Gastrocnemius medialis (tissue), 4 donors: Measurements from ENCODE around the gene TCF4.

Source experiments
- POLR2A ChIP-seq, 2 donors: fragments of 450-650 bp; IDR thresholded peaks; one replicate each; pipeline ENCODE4 v1.6.1; 2017; ENCODE audit warnings: antibody characterized with exemption in 2 of 2, mild to moderate bottlenecking in 2 of 2, moderate library complexity in 2 of 2
- TF ChIP-seq, protein P1 (sequence below), 5 experiments: fragments of 450-650 bp in 3 of 5; fragments of 200-600 bp in 2 of 5; sonication (generic) in 2 of 5; IDR thresholded peaks in 4 of 5; conservative IDR thresholded peaks in 1 of 5; 1 replicate in 4 of 5; 2 replicates in 1 of 5; pipeline ENCODE4 v1.5.1; 2016 to 2019; ENCODE audit warnings: antibody characterized with exemption in 5 of 5, mild to moderate bottlenecking in 3 of 5, moderate library complexity in 3 of 5

DNA sequence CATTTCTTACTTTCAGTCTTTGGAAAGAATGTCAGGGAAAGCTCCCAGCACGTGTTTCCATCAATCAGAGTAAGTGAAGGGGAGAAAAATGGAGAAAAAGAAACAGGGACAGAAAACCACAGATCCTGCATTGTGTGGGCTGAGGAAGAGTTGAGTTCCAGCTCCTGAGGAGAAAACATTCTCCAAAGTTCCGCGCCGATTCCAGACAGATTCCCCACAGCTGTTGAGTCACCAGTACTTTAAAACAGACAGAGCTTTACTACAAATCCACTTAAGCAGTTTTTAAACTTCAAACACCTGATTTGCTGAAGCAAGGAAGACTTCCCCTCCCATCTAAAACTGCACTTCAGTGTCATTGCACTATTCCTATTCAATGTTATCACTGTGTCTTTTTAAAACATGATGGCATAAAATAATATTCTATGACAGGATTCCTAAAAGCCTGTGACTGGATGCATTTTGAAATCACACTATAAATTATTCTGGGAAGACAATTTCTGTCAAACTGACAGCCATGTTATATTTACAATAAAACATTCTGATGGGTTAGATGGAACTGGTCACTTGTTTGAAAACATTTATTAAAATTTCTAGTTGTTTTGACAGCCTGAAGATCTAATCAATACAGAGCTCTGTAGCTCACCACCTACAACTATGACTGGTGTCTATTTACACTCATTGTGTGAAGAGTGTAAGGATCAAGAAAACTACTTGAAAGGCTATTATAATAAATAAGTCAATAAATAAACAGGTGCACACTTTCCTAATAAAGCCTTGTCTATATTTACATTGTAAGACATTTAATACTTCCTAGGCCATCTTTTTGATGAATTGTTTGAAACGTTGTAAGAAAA, 40.9 kb downstream of the TCF4 start:
- TF ChIP-seq, protein P1, sequence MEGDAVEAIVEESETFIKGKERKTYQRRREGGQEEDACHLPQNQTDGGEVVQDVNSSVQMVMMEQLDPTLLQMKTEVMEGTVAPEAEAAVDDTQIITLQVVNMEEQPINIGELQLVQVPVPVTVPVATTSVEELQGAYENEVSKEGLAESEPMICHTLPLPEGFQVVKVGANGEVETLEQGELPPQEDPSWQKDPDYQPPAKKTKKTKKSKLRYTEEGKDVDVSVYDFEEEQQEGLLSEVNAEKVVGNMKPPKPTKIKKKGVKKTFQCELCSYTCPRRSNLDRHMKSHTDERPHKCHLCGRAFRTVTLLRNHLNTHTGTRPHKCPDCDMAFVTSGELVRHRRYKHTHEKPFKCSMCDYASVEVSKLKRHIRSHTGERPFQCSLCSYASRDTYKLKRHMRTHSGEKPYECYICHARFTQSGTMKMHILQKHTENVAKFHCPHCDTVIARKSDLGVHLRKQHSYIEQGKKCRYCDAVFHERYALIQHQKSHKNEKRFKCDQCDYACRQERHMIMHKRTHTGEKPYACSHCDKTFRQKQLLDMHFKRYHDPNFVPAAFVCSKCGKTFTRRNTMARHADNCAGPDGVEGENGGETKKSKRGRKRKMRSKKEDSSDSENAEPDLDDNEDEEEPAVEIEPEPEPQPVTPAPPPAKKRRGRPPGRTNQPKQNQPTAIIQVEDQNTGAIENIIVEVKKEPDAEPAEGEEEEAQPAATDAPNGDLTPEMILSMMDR (IDR thresholded peaks at IDR 0.05 in 4 of 5, conservative IDR thresholded peaks at IDR 0.05 in 1 of 5), result no peak
- TF ChIP-seq POLR2A (IDR thresholded peaks at IDR 0.05), result no peak
